HepG2 (cell line): ENCODE data around the gene TMEM164. TPM values are rescaled to one million over a fixed set of nuclear protein-coding genes. Genes with fewer than 3 reads are reported as not detected.

ENCODE experiments used
- ATAC-seq: fragments of 200-7000 bp; cut with Tn5 transposase; 3 replicates; pipeline ENCODE4 v1.9.1; 2020; ENCODE audit warnings: mild to moderate bottlenecking, moderate library complexity
- BruUV-seq: library from RNA; stranded (reverse); fragments of 400-500 nt; replicated peaks from 2 replicates; lab custom pipeline; 2021; lab: Mats Ljungman, UMichigan
- CTCF ChIA-PET: fragments of 300-600 bp; formaldehyde crosslinking; extraction: SDS; loops from one replicate; lab custom pipeline; 2021; ENCODE audit warnings: low total read pairs, inconsistent platforms, low intra/inter-chr PET ratio; lab: Yijun Ruan, JAX
- POLR2A ChIA-PET: fragments of 350-600 bp; sonication (Branson Sonifier 250); formaldehyde crosslinking; loops from one replicate; lab custom pipeline; 2020; ENCODE audit warnings: antibody characterized with exemption, inconsistent platforms; lab: Yijun Ruan, JAX
- DNase-seq: peaks from one replicate; pipeline ENCODE4 v3.0.0-alpha.2; 2015; ENCODE audit warnings: low spot score
- FAIRE-seq: peaks from 3 replicates; lab custom pipeline; 2011; peaks lifted over from hg19 to GRCh38; lab: Jason Lieb, UNC
- H2AFZ ChIP-seq: one replicate; pipeline ENCODE4 v1.6.1; 2011; ENCODE audit warnings: low read length, inconsistent platforms
- H3K27ac ChIP-seq: fragments of 300-600 bp; 3 replicates; pipeline ENCODE4 v1.8.0; 2011; ENCODE audit warnings: mixed run types, mild to moderate bottlenecking, mixed read lengths, low read length, inconsistent platforms; ENCODE audit not compliant: insufficient read depth; ENCODE audit errors: extremely low read length
- H3K27me3 ChIP-seq, 2 experiments: fragments of 200-600 bp in 1 of 2; 2 replicates in 1 of 2; 3 replicates in 1 of 2; pipeline versions ENCODE4 v1.6.0 to v1.8.0; 2011; ENCODE audit warnings: low read length in 2 of 2, mild to moderate bottlenecking in 2 of 2, moderate library complexity in 2 of 2, inconsistent platforms in 1 of 2; ENCODE audit not compliant: insufficient read depth in 2 of 2, control insufficient read depth in 1 of 2
- H3K36me3 ChIP-seq, 2 experiments: fragments of 200-600 bp in 1 of 2; replicated peaks in 1 of 2; 2 replicates in 1 of 2; 3 replicates in 1 of 2; pipeline versions ENCODE4 v1.5.1 to v1.8.0; 2011; ENCODE audit warnings: low read length in 2 of 2, inconsistent platforms in 1 of 2; ENCODE audit not compliant: insufficient read depth in 2 of 2, control insufficient read depth in 1 of 2
- H3K4me1 ChIP-seq: 2 replicates; pipeline ENCODE4 v1.5.1; 2012; ENCODE audit warnings: low read length, inconsistent platforms; ENCODE audit not compliant: insufficient read depth
- H3K4me2 ChIP-seq: 2 replicates; pipeline ENCODE4 v1.6.0; 2011; ENCODE audit warnings: low read depth, low read length, inconsistent platforms
- H3K4me3 ChIP-seq, 3 experiments: fragments of 200-600 bp in 1 of 3; sonication (generic), shearing (Covaris generic) in 1 of 3; replicated peaks in 1 of 3; 2 replicates each; pipeline ENCODE4 v1.5.1; 2011 to 2016; ENCODE audit warnings: low read length in 3 of 3, inconsistent platforms in 2 of 3, low read depth in 2 of 3, mild to moderate bottlenecking in 2 of 3, control low read depth in 1 of 3, mixed read lengths in 1 of 3; ENCODE audit not compliant: insufficient read depth in 1 of 3
- H3K79me2 ChIP-seq: one replicate; pipeline ENCODE4 v1.6.1; 2011; ENCODE audit warnings: low read length, inconsistent platforms; ENCODE audit not compliant: insufficient read depth
- H3K9ac ChIP-seq: 2 replicates; pipeline ENCODE4 v1.6.0; 2011; ENCODE audit warnings: mild to moderate bottlenecking, low read depth, low read length, inconsistent platforms; ENCODE audit not compliant: insufficient read depth
- H3K9me3 ChIP-seq: 2 replicates; pipeline ENCODE4 v1.5.1; 2012; ENCODE audit warnings: mild to moderate bottlenecking, low read length
- H4K20me1 ChIP-seq: 2 replicates; pipeline ENCODE4 v1.6.0; 2011; ENCODE audit warnings: inconsistent platforms, mild to moderate bottlenecking, low read length, moderate library complexity; ENCODE audit not compliant: insufficient read depth
- NFE2L1 ChIP-seq: sonication (generic); formaldehyde crosslinking; IDR thresholded peaks from 2 replicates; pipeline ENCODE4 v1.4.0; 2020; ENCODE audit warnings: missing genetic modification reagents, mild to moderate bottlenecking, borderline replicate concordance
- NFYB ChIP-seq: sonication (generic); formaldehyde crosslinking; IDR thresholded peaks from 2 replicates; pipeline ENCODE4 v1.4.0; 2020; ENCODE audit warnings: missing genetic modification reagents
- SNRNP70 ChIP-seq: fragments of 200-400 bp; formaldehyde crosslinking; IDR thresholded peaks from 2 replicates; pipeline ENCODE4 v1.6.1; 2017; ENCODE audit warnings: mild to moderate bottlenecking, low read depth, low read length, moderate library complexity
- ZFP41 ChIP-seq: sonication (generic); formaldehyde crosslinking; IDR thresholded peaks from 2 replicates; pipeline ENCODE4 v1.4.0; 2020; ENCODE audit warnings: mild to moderate bottlenecking, missing genetic modification reagents, borderline replicate concordance
- ZNF280D ChIP-seq: sonication (generic); formaldehyde crosslinking; IDR thresholded peaks from 2 replicates; pipeline ENCODE4 v1.5.1; 2020; ENCODE audit warnings: mild to moderate bottlenecking, missing genetic modification reagents
- ZNF652 ChIP-seq: IDR thresholded peaks from 2 replicates; pipeline ENCODE4 v1.6.1; 2016; ENCODE audit warnings: low read depth, borderline replicate concordance
- in situ Hi-C: cut with HindIII; loops from 2 replicates; pipeline ENCODE4 v1.10.0; 2017; ENCODE audit warnings: low pct_unique_long_range_greater_than_20kb; ENCODE audit not compliant: extremely low pct_ligation_motif_present
- intact Hi-C: fragments of 100-400 bp; cut with micrococcal nuclease; formaldehyde crosslinking; loops from one replicate; pipeline ENCODE4 v1.10.0; 2022; ENCODE audit not compliant: unreplicated experiment
- polyA plus RNA-seq, 8 experiments: library from polyadenylated mRNA; depleted of rRNA in 3 of 8; stranded (reverse) in 7 of 8; unstranded in 1 of 8; fragments of >200 nt; fragmentation: Illumina TruSeq in 4 of 8; extraction: Trizol in 4 of 8; gene quantifications; 2 replicates each; pipeline versions ENCODE4 v1.2.1 to v1.2.3, GENCODE V29; 2011 to 2016; ENCODE audit warnings: low read depth in 4 of 8, missing spikeins in 1 of 8, mixed read lengths in 1 of 8; ENCODE audit not compliant: insufficient read depth in 1 of 8
- total RNA-seq, 5 experiments: library from RNA; depleted of rRNA; stranded (reverse); fragments of >200 nt; fragmentation: Illumina TruSeq; extraction: Trizol; gene quantifications; 2 replicates each; pipeline ENCODE4 v1.2.3, GENCODE V29; 2016; ENCODE audit warnings: low read depth in 1 of 5
- TF ChIP-seq, protein P1 (sequence below): sonication (generic); formaldehyde crosslinking; IDR thresholded peaks from 2 replicates; pipeline ENCODE4 v1.4.0; 2020; ENCODE audit warnings: mild to moderate bottlenecking, low read depth, missing genetic modification reagents
- TF ChIP-seq, protein P2 (sequence below), 2 experiments: fragments of 450-650 bp in 1 of 2; sonication (generic) in 1 of 2; formaldehyde crosslinking in 1 of 2; IDR thresholded peaks; 2 replicates each; pipeline versions ENCODE4 v1.6.1 to v1.8.0; 2016 to 2022; ENCODE audit warnings: antibody characterized with exemption in 1 of 2, mild to moderate bottlenecking in 1 of 2, missing genetic modification reagents in 1 of 2

Gene TMEM164
- total and polyA plus RNA-seq, 2 of the 13 experiments (the other 11 are each of a cell fraction or from before 2014, with no cell fraction given): 5.8 to 13.2 TPM

GRCh38 chrX:110086162-110086915, 83.4 kb downstream of the TMEM164 start:
- no peak overlapping the region for H2AFZ ChIP-seq
- H4K20me1 ChIP-seq: no peaks in the 10 kb centered on the region
- intact Hi-C loops: loop anchor here (5.0 kb wide), 1 partner anchor 49 kb away; no protein-coding TSS in a partner anchor
- H3K4me1 ChIP-seq: peaks cover 26% of the 10 kb centered on the region
- no peaks in the 10 kb centered on the region for H3K9me3 ChIP-seq
- no peak overlapping the region for H3K9ac ChIP-seq
- in situ Hi-C loops: no loop called here
- peak overlapping the region; percentile 37 for H3K4me2 ChIP-seq
- H3K4me3 ChIP-seq: no peak overlapping the region
- BruUV-seq: no TSS peak
- H3K36me3 ChIP-seq: no peaks in the 10 kb centered on the region
- CTCF ChIA-PET: no interaction called here
- H3K27me3 ChIP-seq: no peaks in the 10 kb centered on the region
- no peak for FAIRE-seq
- peak; percentile 73 for DNase-seq
- H3K79me2 ChIP-seq: no peaks in the 10 kb centered on the region
- POLR2A ChIA-PET: no interaction called here
- peak; percentile 52; the same call in 2 of the 3 replicates for ATAC-seq
- peak overlapping the region; percentile 44 for H3K27ac ChIP-seq
- TF ChIP-seq, protein P1, sequence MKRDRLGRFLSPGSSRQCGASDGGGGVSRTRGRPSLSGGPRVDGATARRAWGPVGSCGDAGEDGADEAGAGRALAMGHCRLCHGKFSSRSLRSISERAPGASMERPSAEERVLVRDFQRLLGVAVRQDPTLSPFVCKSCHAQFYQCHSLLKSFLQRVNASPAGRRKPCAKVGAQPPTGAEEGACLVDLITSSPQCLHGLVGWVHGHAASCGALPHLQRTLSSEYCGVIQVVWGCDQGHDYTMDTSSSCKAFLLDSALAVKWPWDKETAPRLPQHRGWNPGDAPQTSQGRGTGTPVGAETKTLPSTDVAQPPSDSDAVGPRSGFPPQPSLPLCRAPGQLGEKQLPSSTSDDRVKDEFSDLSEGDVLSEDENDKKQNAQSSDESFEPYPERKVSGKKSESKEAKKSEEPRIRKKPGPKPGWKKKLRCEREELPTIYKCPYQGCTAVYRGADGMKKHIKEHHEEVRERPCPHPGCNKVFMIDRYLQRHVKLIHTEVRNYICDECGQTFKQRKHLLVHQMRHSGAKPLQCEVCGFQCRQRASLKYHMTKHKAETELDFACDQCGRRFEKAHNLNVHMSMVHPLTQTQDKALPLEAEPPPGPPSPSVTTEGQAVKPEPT (CRISPR knock-in tag): no peak
- TF ChIP-seq SNRNP70: no peak
- TF ChIP-seq NFYB: no peak
- TF ChIP-seq NFE2L1 (CRISPR knock-in tag): no peak
- TF ChIP-seq ZNF280D: no peak
- peak; percentile 86; the same call in 1 of the 2 replicates for TF ChIP-seq ZNF652 (CRISPR knock-in tag)
- TF ChIP-seq, protein P2, sequence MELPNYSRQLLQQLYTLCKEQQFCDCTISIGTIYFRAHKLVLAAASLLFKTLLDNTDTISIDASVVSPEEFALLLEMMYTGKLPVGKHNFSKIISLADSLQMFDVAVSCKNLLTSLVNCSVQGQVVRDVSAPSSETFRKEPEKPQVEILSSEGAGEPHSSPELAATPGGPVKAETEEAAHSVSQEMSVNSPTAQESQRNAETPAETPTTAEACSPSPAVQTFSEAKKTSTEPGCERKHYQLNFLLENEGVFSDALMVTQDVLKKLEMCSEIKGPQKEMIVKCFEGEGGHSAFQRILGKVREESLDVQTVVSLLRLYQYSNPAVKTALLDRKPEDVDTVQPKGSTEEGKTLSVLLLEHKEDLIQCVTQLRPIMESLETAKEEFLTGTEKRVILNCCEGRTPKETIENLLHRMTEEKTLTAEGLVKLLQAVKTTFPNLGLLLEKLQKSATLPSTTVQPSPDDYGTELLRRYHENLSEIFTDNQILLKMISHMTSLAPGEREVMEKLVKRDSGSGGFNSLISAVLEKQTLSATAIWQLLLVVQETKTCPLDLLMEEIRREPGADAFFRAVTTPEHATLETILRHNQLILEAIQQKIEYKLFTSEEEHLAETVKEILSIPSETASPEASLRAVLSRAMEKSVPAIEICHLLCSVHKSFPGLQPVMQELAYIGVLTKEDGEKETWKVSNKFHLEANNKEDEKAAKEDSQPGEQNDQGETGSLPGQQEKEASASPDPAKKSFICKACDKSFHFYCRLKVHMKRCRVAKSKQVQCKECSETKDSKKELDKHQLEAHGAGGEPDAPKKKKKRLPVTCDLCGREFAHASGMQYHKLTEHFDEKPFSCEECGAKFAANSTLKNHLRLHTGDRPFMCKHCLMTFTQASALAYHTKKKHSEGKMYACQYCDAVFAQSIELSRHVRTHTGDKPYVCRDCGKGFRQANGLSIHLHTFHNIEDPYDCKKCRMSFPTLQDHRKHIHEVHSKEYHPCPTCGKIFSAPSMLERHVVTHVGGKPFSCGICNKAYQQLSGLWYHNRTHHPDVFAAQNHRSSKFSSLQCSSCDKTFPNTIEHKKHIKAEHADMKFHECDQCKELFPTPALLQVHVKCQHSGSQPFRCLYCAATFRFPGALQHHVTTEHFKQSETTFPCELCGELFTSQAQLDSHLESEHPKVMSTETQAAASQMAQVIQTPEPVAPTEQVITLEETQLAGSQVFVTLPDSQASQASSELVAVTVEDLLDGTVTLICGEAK (IDR thresholded peaks at IDR 0.05): peak; percentile 83
- TF ChIP-seq, protein P2 (CRISPR knock-in tag; IDR thresholded peaks at IDR 0.05): peak; percentile 88; the same call in 1 of the 2 replicates
- no peak for TF ChIP-seq ZFP41 (CRISPR knock-in tag)
